Measurements from ENCODE around the gene CERS2.

CERS2 gene

DNA sequence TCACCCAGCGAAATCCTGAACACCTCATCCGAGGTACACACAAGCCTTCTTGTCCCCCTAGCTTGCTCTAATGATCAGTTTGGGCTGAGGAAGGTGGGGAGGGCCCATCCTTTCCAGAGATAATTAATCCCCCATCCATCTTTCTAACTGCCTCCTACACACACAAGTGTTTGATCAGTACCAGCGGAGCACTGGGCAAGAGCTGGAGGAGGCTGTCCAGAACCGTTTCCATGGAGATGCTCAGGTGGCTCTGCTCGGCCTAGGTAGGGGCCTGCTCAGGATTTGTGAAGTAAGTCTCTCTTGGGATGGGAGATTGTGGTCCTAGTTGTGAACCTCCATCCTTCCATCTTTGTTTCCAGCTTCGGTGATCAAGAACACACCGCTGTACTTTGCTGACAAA, 13.3 kb upstream of the CERS2 start:
- Histone ChIP-seq H3K4me3 (ENCODE audit: control insufficient read depth in 1 of 7, extremely low read depth in 1 of 7, insufficient read depth in 4 of 7, low read depth in 2 of 7, low read length in 6 of 7) (no peak overlapping the region), H3K27me3 (replicated peaks in 2 of 5; ENCODE audit: control insufficient read depth in 4 of 5, insufficient read depth in 5 of 5, low read length in 4 of 5) (no peaks in the 10 kb centered on the region), H3K9me3 (ENCODE audit: control extremely low read depth in 1 of 5, control insufficient read depth in 4 of 5, insufficient read depth in 2 of 5, low read depth in 1 of 5, low read length in 4 of 5) (no peaks in the 10 kb centered on the region), H3K4me1 (ENCODE audit: control extremely low read depth in 1 of 4, control insufficient read depth in 4 of 4, insufficient read depth in 4 of 4, low read length in 3 of 4) (no peaks in the 10 kb centered on the region), H3K27ac (ENCODE audit: insufficient read depth in 1 of 2, low read depth in 1 of 2, low read length in 2 of 2, poor library complexity in 1 of 2, severe bottlenecking in 2 of 2) (no peak overlapping the region), H3K36me3 (ENCODE audit: control insufficient read depth in 4 of 4, insufficient read depth in 4 of 4, low read length in 3 of 4) (no peaks in the 10 kb centered on the region)
- WGBS (ENCODE audit: insufficient coverage) = 96% methylated on average over 4 of the region's 7 CpGs
- POLR2A ChIA-PET = no interaction called here
- CTCF ChIA-PET = interaction anchor here (1.1 to 15.2 kb wide), 3 partner anchors 10 to 24 kb away, joined by 3 to 235 read pairs (median 19); partner anchors contain the start of gene MINDY1
- DNase-seq = no peak

DNA sequence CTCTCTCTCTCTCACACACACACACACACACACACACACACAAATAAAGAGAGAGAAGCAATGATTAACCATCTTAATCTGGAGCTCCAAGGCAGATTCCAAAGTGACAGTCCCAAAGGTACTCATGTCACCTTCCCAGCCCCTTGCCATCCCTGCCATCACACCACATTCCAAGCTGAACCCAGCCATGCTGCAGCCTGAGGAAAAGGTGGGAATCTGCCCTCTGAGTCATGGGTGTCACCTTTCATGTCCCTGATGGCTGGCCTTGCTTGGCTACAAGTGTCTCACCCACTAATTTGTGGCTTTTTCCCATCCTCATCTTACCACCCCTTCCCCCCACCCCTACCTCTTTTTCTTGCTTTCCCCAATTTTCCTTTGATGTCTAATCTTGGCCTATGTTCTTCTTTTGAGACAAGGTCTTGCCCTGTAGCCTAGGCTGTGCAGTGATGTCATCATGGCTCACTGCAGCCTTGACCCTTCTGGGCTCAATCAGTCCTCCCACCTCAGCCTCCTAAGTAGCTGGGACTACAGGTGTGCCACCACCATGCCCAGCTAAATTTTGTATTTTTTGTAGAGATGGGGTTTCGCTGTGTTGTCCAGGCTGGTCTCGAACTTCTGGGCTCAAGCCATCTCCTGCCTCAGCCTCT, 10.7 kb upstream of the CERS2 start:
- WGBS (ENCODE audit: insufficient coverage) = 94% methylated on average over 2 of the region's 2 CpGs
- H3K9me3 ChIP-seq (ENCODE audit: control extremely low read depth in 1 of 5, control insufficient read depth in 4 of 5, insufficient read depth in 2 of 5, low read depth in 1 of 5, low read length in 4 of 5) = no peaks in the 10 kb centered on the region
- H3K36me3 ChIP-seq (ENCODE audit: control insufficient read depth in 4 of 4, insufficient read depth in 4 of 4, low read length in 3 of 4) = no peaks in the 10 kb centered on the region
- no peak overlapping the region for H3K4me3 ChIP-seq (ENCODE audit: control insufficient read depth in 1 of 7, extremely low read depth in 1 of 7, insufficient read depth in 4 of 7, low read depth in 2 of 7, low read length in 6 of 7)
- H3K27ac ChIP-seq (ENCODE audit: insufficient read depth in 1 of 2, low read depth in 1 of 2, low read length in 2 of 2, poor library complexity in 1 of 2, severe bottlenecking in 2 of 2) = no peak overlapping the region
- peaks cover 0 to 17% (median 8%) of the 10 kb centered on the region in 4 experiments for H3K4me1 ChIP-seq (ENCODE audit: control extremely low read depth in 1 of 4, control insufficient read depth in 4 of 4, insufficient read depth in 4 of 4, low read length in 3 of 4)
- no peaks in the 10 kb centered on the region for H3K27me3 ChIP-seq (replicated peaks in 2 of 5; ENCODE audit: control insufficient read depth in 4 of 5, insufficient read depth in 5 of 5, low read length in 4 of 5)
- ChIA-PET POLR2A (interaction anchor here (0.7 kb wide), 1 partner anchor 14 kb away, joined by 3 read pairs; no protein-coding TSS in a partner anchor), CTCF (interaction anchor here (6.0 to 15.2 kb wide), 2 partner anchors 13 to 21 kb away, joined by 39 to 235 read pairs; partner anchors contain the start of gene MINDY1)
- DNase-seq = no peak

DNA sequence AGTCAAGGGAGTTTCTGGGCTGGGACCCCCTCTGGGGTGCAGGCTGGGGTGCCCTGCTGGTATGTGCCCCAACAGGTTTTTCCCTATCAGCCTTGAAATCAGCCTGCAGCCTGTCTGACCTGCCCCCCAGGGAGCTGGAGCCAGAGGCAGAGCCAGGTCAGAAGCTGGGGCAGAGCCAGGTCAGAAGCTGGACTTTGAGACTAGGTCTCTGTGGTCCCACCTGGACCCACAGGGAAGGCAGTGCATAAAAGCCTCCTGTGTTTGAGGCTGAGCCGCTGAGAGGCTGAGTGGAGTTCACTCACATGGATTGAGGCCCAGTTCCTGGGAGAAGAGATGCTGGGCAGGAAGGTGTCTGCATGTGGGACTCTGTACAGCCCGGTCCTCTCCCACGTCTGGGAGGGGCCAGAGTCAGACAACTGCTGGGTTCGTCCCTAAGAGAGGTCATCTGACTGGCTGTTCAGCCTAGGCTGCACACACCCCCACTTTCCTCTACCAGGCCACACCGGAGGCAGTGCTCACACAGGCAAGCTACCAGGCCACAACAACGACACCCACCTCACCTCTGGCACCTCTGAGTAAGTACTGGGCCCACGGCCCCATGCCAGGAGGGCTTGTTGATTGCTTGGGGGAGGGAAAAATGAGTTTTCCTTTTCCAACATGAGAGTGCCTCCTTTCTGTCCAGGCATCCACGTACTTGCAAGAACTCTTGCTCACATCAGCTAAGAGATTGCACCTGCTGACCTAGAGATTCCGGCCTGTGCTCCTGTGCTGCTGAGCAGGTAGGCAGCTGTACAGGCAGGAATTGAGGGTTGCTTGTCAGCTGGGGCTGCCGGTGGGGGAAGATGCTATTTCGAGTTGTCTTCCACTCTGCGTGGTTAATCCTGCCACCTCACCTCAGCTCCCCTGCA, 7.4 kb upstream of the CERS2 start, which contains the start of gene ANXA9:
Gene ANXA9, plus strand, starts transcription at position 488 of the 908 bp plus-strand sequence. CDS start 814 bp downstream, outside the sequence.
- POLR2A ChIA-PET = interaction anchor here (0.6 kb wide), 2 partner anchors 167 to 478 kb away, joined by 3 read pairs; no protein-coding TSS in a partner anchor
- H3K27ac ChIP-seq (ENCODE audit: insufficient read depth in 1 of 2, low read depth in 1 of 2, low read length in 2 of 2, poor library complexity in 1 of 2, severe bottlenecking in 2 of 2) = no peak within 1 kb of the TSS

DNA sequence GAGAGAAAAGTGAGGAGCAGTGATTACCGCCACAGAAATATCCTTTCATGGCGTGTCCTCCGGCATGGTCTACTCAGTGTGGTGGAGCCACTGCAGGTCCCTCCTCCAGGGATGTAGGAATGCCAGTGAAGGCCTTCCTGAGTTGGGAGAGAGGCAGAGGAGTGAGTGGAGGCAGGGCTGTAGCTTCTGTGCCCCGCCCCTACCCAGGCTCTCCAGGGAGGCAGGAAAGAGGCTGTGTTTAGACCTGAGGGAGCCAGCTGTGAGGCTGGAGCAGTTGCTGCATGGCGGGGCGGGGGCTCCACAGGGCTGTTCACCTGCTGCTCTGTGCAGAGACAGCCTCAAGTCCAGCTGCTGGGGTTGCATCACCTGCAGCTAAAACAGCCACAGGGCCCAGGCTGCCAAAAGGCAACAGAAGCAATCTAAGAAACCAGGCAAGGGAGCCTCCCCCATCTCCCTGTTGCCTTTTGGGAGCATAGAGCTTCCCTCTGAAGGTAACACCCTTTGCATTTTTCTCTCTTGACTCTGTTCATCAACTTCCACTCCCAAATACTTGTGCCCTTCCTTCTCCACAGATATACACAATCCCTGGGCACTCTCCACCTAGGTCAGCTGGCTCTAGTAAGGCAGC, 6.7 kb upstream of the CERS2 start:
- no peak for DNase-seq
- no peaks in the 10 kb centered on the region for H3K27me3 ChIP-seq (replicated peaks in 2 of 5; ENCODE audit: control insufficient read depth in 4 of 5, insufficient read depth in 5 of 5, low read length in 4 of 5)
- WGBS (ENCODE audit: insufficient coverage) = 94% methylated on average over 5 of the region's 6 CpGs
- CTCF ChIA-PET = interaction anchor here (0.7 to 15.2 kb wide), 9 partner anchors 8 to 222 kb away, joined by 3 to 235 read pairs (median 6); partner anchors contain the start of gene MINDY1
- H3K9me3 ChIP-seq (ENCODE audit: control extremely low read depth in 1 of 5, control insufficient read depth in 4 of 5, insufficient read depth in 2 of 5, low read depth in 1 of 5, low read length in 4 of 5) = no peaks in the 10 kb centered on the region
- H3K27ac ChIP-seq (ENCODE audit: insufficient read depth in 1 of 2, low read depth in 1 of 2, low read length in 2 of 2, poor library complexity in 1 of 2, severe bottlenecking in 2 of 2) = no peak overlapping the region
- H3K36me3 ChIP-seq (ENCODE audit: control insufficient read depth in 4 of 4, insufficient read depth in 4 of 4, low read length in 3 of 4) = no peaks in the 10 kb centered on the region
- no peak overlapping the region for H3K4me3 ChIP-seq (ENCODE audit: control insufficient read depth in 1 of 7, extremely low read depth in 1 of 7, insufficient read depth in 4 of 7, low read depth in 2 of 7, low read length in 6 of 7)
- POLR2A ChIA-PET = interaction anchor here (0.6 kb wide), 1 partner anchor 168 kb away, joined by 3 read pairs; no protein-coding TSS in a partner anchor
- peaks cover 18 to 52% (median 43%) of the 10 kb centered on the region in 4 experiments for H3K4me1 ChIP-seq (ENCODE audit: control extremely low read depth in 1 of 4, control insufficient read depth in 4 of 4, insufficient read depth in 4 of 4, low read length in 3 of 4)

More for the DNA sequence above, 7.4 kb upstream of the CERS2 start, which contains the start of gene ANXA9:
- no peak for DNase-seq
- H3K36me3 ChIP-seq (ENCODE audit: control insufficient read depth in 4 of 4, insufficient read depth in 4 of 4, low read length in 3 of 4) = no peaks in the 10 kb centered on the region
- CTCF ChIA-PET = interaction anchor here (1.3 to 15.2 kb wide), 5 partner anchors 14 to 30 kb away, joined by 3 to 235 read pairs (median 39); partner anchors contain the start of gene MINDY1
- H3K4me1 ChIP-seq (ENCODE audit: control extremely low read depth in 1 of 4, control insufficient read depth in 4 of 4, insufficient read depth in 4 of 4, low read length in 3 of 4) = peaks cover 11 to 44% (median 35%) of the 10 kb centered on the region in 4 experiments
- no peak within 1 kb of the TSS for H3K4me3 ChIP-seq (ENCODE audit: control insufficient read depth in 1 of 7, extremely low read depth in 1 of 7, insufficient read depth in 4 of 7, low read depth in 2 of 7, low read length in 6 of 7)
- no peaks in the 10 kb centered on the region for H3K27me3 ChIP-seq (replicated peaks in 2 of 5; ENCODE audit: control insufficient read depth in 4 of 5, insufficient read depth in 5 of 5, low read length in 4 of 5)
- no peaks in the 10 kb centered on the region for H3K9me3 ChIP-seq (ENCODE audit: control extremely low read depth in 1 of 5, control insufficient read depth in 4 of 5, insufficient read depth in 2 of 5, low read depth in 1 of 5, low read length in 4 of 5)
- 100% methylated on average over 6 of the region's 12 CpGs for WGBS (ENCODE audit: insufficient coverage)

DNA sequence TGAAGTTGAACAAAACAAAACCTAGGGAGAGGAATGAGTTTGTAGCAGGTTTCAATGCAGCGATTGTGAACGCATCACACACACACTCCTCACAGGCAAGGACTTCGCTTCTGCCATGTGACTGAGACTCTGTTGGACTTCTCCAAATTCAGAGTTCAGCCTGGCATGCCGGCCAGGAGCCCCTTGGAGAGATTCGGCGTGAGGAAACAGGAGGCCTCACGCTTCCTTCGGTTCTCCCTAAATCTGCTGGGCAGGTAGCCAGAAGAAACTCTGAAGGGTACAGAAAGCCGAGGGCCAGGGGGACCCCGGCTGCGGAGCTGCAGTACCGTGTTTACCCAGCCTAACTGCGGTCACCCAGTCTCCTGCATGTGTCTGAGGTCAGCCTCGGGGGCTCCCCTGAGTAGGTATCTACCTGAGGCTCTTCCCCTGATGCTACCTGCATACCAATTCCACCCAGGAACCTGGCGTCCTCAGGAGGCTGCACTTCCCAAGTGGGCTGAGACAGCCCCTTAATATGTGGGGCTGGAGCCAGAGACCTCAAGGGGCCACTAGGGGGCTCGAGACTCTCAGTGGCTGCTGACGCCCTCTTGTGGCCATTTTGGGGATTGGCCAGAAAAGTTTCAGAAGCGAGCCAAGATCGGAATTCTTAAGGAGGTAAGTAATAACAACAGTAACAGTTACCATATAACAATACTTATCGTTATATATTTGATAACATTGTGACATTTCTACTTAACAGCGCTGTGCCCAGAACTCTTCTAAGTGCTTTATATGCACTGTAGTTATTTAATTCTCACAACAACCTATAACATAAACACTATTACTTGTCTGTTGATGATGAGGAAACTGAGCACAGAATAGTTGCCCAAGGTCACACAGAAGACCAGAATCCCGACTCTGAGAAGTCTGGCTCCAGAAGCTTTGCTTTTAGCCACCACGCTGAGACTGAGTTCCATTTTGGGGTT, 4.7 kb upstream of the CERS2 start:
- DNase-seq = peak; percentile 89 to 94 (median 90)
- POLR2A ChIA-PET = interaction anchor here (0.6 kb wide), 1 partner anchor 23 kb away, joined by 6 read pairs; no protein-coding TSS in a partner anchor
- Histone ChIP-seq H3K4me3 (ENCODE audit: control insufficient read depth in 1 of 7, extremely low read depth in 1 of 7, insufficient read depth in 4 of 7, low read depth in 2 of 7, low read length in 6 of 7) (peak overlapping the region in 6 of 7 experiments; percentile 23 to 75 (median 60)), H3K4me1 (ENCODE audit: control extremely low read depth in 1 of 4, control insufficient read depth in 4 of 4, insufficient read depth in 4 of 4, low read length in 3 of 4) (peaks cover 18 to 67% (median 53%) of the 10 kb centered on the region in 4 experiments), H3K27me3 (replicated peaks in 2 of 5; ENCODE audit: control insufficient read depth in 4 of 5, insufficient read depth in 5 of 5, low read length in 4 of 5) (no peaks in the 10 kb centered on the region), H3K9me3 (ENCODE audit: control extremely low read depth in 1 of 5, control insufficient read depth in 4 of 5, insufficient read depth in 2 of 5, low read depth in 1 of 5, low read length in 4 of 5) (no peaks in the 10 kb centered on the region), H3K27ac (ENCODE audit: insufficient read depth in 1 of 2, low read depth in 1 of 2, low read length in 2 of 2, poor library complexity in 1 of 2, severe bottlenecking in 2 of 2) (peak overlapping the region; percentile 33 to 62), H3K36me3 (ENCODE audit: control insufficient read depth in 4 of 4, insufficient read depth in 4 of 4, low read length in 3 of 4) (no peaks in the 10 kb centered on the region)
- WGBS (ENCODE audit: insufficient coverage) = 1% methylated on average over 14 of the region's 23 CpGs
- CTCF ChIA-PET = interaction anchor here (0.8 to 15.2 kb wide), 11 partner anchors 9 to 411 kb away, joined by 3 to 235 read pairs (median 6); partner anchors contain the start of gene MINDY1

Measured in common myeloid progenitor, CD34-positive (primary cell).